ENCODE measurements around the gene TMBIM6.

GRCh38 chr12:49708851-49709250, 32.5 kb upstream of the TMBIM6 start:
- no peak for TF ChIP-seq CTCF (IDR thresholded peaks at IDR 0.05; ENCODE audit: poor library complexity)
- TF ChIP-seq EZH2phosphoT487 (IDR thresholded peaks at IDR 0.05; ENCODE audit: low read depth, severe bottlenecking, unreplicated experiment): no peak
- TF ChIP-seq EZH2 (IDR thresholded peaks at IDR 0.05; ENCODE audit: borderline replicate concordance): no peak
